MCF 10A (cell line): Measurements from ENCODE around the gene UQCC5. TPM values are rescaled to one million over a fixed set of nuclear protein-coding genes. Genes with fewer than 3 reads are reported as not detected.

ENCODE experiments used
- BruUV-seq: library from RNA; stranded (reverse); fragments of 400-500 nt; replicated peaks from 2 replicates; lab custom pipeline; 2021; lab: Mats Ljungman, UMichigan
- CTCF ChIA-PET: fragments of 300-600 bp; sonication (Branson Sonifier 250); formaldehyde crosslinking; extraction: SDS; loops from one replicate; lab custom pipeline; 2021; ENCODE audit warnings: antibody characterized with exemption, inconsistent platforms; lab: Yijun Ruan, JAX
- POLR2A ChIA-PET: fragments of 300-600, 350-650 bp; sonication (Branson Sonifier 250); formaldehyde crosslinking; extraction: SDS; loops from one replicate; lab custom pipeline; 2020; ENCODE audit warnings: antibody characterized with exemption, inconsistent platforms; lab: Yijun Ruan, JAX
- DNase-seq: peaks from one replicate; pipeline ENCODE4 v3.0.0-alpha.2; 2018; ENCODE audit not compliant: unreplicated experiment
- H3K27ac Mint-ChIP-seq: one replicate; pipeline ENCODE4 v1.8.0; 2022; ENCODE audit warnings: mild to moderate bottlenecking, low read depth, mixed read lengths; ENCODE audit not compliant: unreplicated experiment
- H3K27me3 Mint-ChIP-seq: one replicate; pipeline ENCODE4 v1.8.0; 2022; ENCODE audit warnings: mixed read lengths; ENCODE audit not compliant: insufficient read depth, unreplicated experiment
- H3K36me3 Mint-ChIP-seq: one replicate; pipeline ENCODE4 v1.8.0; 2022; ENCODE audit warnings: mild to moderate bottlenecking, moderate library complexity, mixed read lengths; ENCODE audit not compliant: insufficient read depth, unreplicated experiment
- H3K4me1 Mint-ChIP-seq: one replicate; pipeline ENCODE4 v1.8.0; 2022; ENCODE audit warnings: mixed read lengths; ENCODE audit not compliant: insufficient read depth, unreplicated experiment
- H3K4me3 Mint-ChIP-seq: one replicate; pipeline ENCODE4 v1.8.0; 2022; ENCODE audit warnings: mild to moderate bottlenecking, moderate library complexity, mixed read lengths; ENCODE audit not compliant: unreplicated experiment
- H3K9me3 Mint-ChIP-seq: one replicate; pipeline ENCODE4 v1.8.0; 2022; ENCODE audit warnings: mixed read lengths; ENCODE audit not compliant: unreplicated experiment
- intact Hi-C: fragments of 100-400 bp; cut with micrococcal nuclease; formaldehyde crosslinking; loops from 2 replicates; pipeline ENCODE4 v1.14.1; 2022
- total RNA-seq: library from RNA; stranded (reverse); gene quantifications from 2 replicates; pipeline ENCODE4 v1.2.3, GENCODE V29; 2022
- TF ChIP-seq, protein P1 (sequence below): fragments of 200-600 bp; IDR thresholded peaks from one replicate; pipeline ENCODE4 v1.8.0; 2022; ENCODE audit warnings: antibody characterized with exemption, mild to moderate bottlenecking; ENCODE audit not compliant: unreplicated experiment

UQCC5 gene
- total RNA-seq, 1 experiment from 2014 or later: 22.6 TPM

DNA sequence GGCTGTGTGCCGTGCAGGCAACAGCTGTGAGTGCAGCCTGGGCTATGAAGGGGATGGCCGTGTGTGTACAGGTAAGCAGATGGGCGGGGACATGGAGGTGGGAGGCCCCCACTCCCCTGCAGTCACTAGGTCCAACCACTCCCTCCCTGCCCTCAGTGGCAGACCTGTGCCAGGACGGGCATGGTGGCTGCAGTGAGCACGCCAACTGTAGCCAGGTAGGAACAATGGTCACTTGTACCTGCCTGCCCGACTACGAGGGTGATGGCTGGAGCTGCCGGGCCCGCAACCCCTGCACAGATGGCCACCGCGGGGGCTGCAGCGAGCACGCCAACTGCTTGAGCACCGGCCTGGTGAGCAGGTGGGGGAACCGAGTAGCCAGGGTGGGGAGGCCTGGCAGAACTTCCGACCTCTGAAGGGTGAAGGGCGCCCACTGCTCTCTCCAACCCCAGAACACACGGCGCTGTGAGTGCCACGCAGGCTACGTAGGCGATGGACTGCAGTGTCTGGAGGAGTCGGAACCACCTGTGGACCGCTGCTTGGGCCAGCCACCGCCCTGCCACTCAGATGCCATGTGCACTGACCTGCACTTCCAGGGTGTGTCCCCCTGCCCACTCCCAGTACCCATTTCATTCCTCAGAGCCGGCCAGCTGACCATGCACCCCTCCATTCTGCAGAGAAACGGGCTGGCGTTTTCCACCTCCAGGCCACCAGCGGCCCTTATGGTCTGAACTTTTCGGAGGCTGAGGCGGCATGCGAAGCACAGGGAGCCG, 14.3 kb upstream of the UQCC5 start:
- Mint-ChIP-seq H3K36me3 (no peaks in the 10 kb centered on the region), H3K9me3 (no peaks in the 10 kb centered on the region), H3K4me1 (no peaks in the 10 kb centered on the region), H3K4me3 (no peak overlapping the region), H3K27me3 (no peaks in the 10 kb centered on the region), H3K27ac (no peak overlapping the region)
- no peak for DNase-seq
- no TSS peak for BruUV-seq
- intact Hi-C loops: no loop called here
- CTCF ChIA-PET: no interaction called here
- POLR2A ChIA-PET: interaction anchor here (0.6 kb wide), 1 partner anchor 11 kb away, joined by 3 read pairs; no protein-coding TSS in a partner anchor
- TF ChIP-seq, protein P1, sequence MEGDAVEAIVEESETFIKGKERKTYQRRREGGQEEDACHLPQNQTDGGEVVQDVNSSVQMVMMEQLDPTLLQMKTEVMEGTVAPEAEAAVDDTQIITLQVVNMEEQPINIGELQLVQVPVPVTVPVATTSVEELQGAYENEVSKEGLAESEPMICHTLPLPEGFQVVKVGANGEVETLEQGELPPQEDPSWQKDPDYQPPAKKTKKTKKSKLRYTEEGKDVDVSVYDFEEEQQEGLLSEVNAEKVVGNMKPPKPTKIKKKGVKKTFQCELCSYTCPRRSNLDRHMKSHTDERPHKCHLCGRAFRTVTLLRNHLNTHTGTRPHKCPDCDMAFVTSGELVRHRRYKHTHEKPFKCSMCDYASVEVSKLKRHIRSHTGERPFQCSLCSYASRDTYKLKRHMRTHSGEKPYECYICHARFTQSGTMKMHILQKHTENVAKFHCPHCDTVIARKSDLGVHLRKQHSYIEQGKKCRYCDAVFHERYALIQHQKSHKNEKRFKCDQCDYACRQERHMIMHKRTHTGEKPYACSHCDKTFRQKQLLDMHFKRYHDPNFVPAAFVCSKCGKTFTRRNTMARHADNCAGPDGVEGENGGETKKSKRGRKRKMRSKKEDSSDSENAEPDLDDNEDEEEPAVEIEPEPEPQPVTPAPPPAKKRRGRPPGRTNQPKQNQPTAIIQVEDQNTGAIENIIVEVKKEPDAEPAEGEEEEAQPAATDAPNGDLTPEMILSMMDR: no peak

DNA sequence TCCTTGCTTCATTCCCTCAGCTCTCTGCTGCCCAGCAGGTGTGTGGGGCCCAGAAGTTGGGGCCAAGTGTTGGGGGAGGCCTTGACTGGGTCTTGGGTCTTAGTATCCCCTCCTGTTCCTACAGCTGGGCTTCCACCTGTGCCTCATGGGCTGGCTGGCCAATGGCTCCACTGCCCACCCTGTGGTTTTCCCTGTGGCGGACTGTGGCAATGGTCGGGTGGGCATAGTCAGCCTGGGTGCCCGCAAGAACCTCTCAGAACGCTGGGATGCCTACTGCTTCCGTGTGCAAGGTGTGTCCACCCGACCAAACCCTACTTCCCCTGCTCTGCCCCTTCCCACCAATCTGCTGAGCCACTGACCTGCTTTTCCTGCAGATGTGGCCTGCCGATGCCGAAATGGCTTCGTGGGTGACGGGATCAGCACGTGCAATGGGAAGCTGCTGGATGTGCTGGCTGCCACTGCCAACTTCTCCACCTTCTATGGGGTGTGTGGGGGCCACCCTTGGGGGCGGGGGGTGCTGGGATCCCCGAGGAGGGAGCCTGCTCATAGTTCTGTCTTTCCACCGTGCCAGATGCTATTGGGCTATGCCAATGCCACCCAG, 13.7 kb upstream of the UQCC5 start:
- TF ChIP-seq, protein P1: no peak
- Mint-ChIP-seq H3K4me1 (no peaks in the 10 kb centered on the region), H3K4me3 (no peak overlapping the region), H3K27me3 (no peaks in the 10 kb centered on the region), H3K36me3 (no peaks in the 10 kb centered on the region), H3K9me3 (no peaks in the 10 kb centered on the region), H3K27ac (no peak overlapping the region)
- no TSS peak for BruUV-seq
- intact Hi-C loops: no loop called here
- CTCF ChIA-PET: interaction anchor here (0.7 kb wide), 1 partner anchor 273 kb away, joined by 3 read pairs; no protein-coding TSS in a partner anchor
- no peak for DNase-seq
- POLR2A ChIA-PET: interaction anchor here (0.6 to 0.7 kb wide), 2 partner anchors 10 to 52 kb away, joined by 3 to 5 read pairs; no protein-coding TSS in a partner anchor

DNA sequence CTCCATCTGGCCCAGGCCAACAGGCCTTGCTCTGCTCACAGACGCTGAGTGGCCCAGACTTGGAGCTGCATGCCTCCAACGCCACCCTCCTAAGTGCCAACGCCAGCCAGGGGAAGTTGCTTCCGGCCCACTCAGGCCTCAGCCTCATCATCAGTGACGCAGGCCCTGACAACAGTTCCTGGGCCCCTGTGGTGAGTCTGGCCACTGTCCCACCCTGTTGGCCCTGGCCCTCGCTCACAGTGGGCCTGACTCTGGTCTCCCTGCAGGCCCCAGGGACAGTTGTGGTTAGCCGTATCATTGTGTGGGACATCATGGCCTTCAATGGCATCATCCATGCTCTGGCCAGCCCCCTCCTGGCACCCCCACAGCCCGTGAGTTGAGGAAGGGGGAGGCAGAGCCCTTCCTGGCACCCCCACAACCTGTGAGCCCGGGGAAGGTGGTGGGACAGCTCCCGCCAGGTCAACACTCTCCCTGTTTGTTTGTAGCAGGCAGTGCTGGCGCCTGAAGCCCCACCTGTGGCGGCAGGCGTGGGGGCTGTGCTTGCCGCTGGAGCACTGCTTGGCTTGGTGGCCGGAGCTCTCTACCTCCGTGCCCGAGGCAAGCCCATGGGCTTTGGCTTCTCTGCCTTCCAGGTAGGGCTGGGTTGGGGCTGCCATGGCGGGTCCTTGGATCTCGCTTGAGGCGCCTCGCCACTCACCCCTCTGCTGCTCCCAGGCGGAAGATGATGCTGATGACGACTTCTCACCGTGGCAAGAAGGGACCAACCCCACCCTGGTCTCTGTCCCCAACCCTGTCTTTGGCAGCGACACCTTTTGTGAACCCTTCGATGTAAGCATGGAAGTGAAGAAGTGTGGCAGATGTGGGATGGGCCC, 12.8 kb upstream of the UQCC5 start:
- H3K27me3 Mint-ChIP-seq: no peaks in the 10 kb centered on the region
- CTCF ChIA-PET: interaction anchor here (0.7 kb wide), 1 partner anchor 272 kb away, joined by 3 read pairs; no protein-coding TSS in a partner anchor

More for the DNA sequence above, 12.8 kb upstream of the UQCC5 start:
- no peak overlapping the region for H3K4me3 Mint-ChIP-seq
- H3K4me1 Mint-ChIP-seq: no peaks in the 10 kb centered on the region
- intact Hi-C loops: no loop called here
- POLR2A ChIA-PET: interaction anchor here (0.7 kb wide), 1 partner anchor 52 kb away, joined by 5 read pairs; no protein-coding TSS in a partner anchor
- no TSS peak for BruUV-seq
- H3K9me3 Mint-ChIP-seq: no peaks in the 10 kb centered on the region
- no peaks in the 10 kb centered on the region for H3K36me3 Mint-ChIP-seq
- no peak for DNase-seq
- no peak overlapping the region for H3K27ac Mint-ChIP-seq
- TF ChIP-seq, protein P1: no peak
